ENCODE data around the gene ARHGEF37. TPM values are rescaled to one million over a fixed set of nuclear protein-coding genes. Genes with fewer than 3 reads are reported as not detected.

The ARHGEF37 gene
- total and polyA plus RNA-seq, 2 of the 8 experiments (the other 6 are each of a cell fraction or from before 2014, with no cell fraction given), result 0.21 to 0.48 TPM

DNA sequence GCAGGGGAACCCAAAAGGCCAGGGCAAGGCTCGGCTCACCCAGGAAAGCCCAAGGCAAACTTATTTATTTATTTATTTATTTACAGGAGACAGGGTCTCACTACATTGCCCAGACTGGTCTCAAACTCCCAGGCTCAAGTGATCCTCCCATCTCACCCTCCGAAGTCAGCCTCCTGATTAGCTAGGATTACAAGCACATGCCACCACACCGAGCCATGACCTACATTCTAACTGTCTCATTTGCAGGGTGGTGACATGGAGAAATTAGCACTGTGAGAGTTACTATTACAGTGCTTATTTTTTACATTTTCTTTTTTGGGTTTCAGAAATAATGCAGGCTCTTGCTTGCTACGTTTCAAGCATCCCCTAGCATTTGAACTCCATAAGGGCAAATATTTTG lies 18.1 kb downstream of the ARHGEF37 start:
- H3K56ac ChIP-seq (replicated peaks; ENCODE audit: insufficient read length, low read depth, low read length), result no peak overlapping the region
- no peak overlapping the region for H3K18ac ChIP-seq (ENCODE audit: extremely low read depth, low read length)
- H3K4me3 ChIP-seq (ENCODE audit: extremely low read depth in 1 of 4, insufficient read depth in 2 of 4, low read depth in 3 of 4, low read length in 4 of 4), result no peak overlapping the region
- no peaks in the 10 kb centered on the region for H3K9me3 ChIP-seq (ENCODE audit: insufficient read depth in 2 of 2, low read depth in 1 of 2, low read length in 1 of 2)
- no peaks in the 10 kb centered on the region for H3K36me3 ChIP-seq (ENCODE audit: control insufficient read depth in 2 of 4, insufficient read depth in 4 of 4, low read length in 3 of 4)
- no peak overlapping the region for H2BK15ac ChIP-seq (ENCODE audit: low read length)
- H2BK20ac ChIP-seq (ENCODE audit: low read length), result no peak overlapping the region
- DNase-seq (ENCODE audit: low read depth in 1 of 2, low spot score in 2 of 2), result no peak
- ChIA-PET CTCF (ENCODE audit: partially characterized antibody) (interaction anchor here (1.0 to 3.8 kb wide), 10 partner anchors 10 to 235 kb away, joined by 3 to 19 read pairs (median 4); partner anchors contain the start of gene ARHGEF37), POLR2A (ENCODE audit: partially characterized antibody) (interaction anchor here (1.1 kb wide), 1 partner anchor 10 kb away, joined by 3 read pairs; no protein-coding TSS in a partner anchor)
- no peaks in the 10 kb centered on the region for H4K20me1 ChIP-seq (replicated peaks in 1 of 2; ENCODE audit: control insufficient read depth in 1 of 2, insufficient read depth in 2 of 2, low read length in 2 of 2)
- H2BK12ac ChIP-seq (ENCODE audit: low read depth, low read length), result no peak overlapping the region
- no peak overlapping the region for H3K14ac ChIP-seq (ENCODE audit: insufficient read length)
- no peaks in the 10 kb centered on the region; the same call in 1 of the 2 replicates for H3K23me2 ChIP-seq (ENCODE audit: low read depth, low read length)
- H3K79me2 ChIP-seq (ENCODE audit: control insufficient read depth in 1 of 2, insufficient read depth in 2 of 2, low read length in 2 of 2), result no peaks in the 10 kb centered on the region
- no peak overlapping the region for H2BK5ac ChIP-seq (ENCODE audit: low read depth, low read length)
- H3K4me2 ChIP-seq (ENCODE audit: insufficient read depth in 1 of 2, low read depth in 2 of 2, low read length in 2 of 2), result no peak overlapping the region
- no peak overlapping the region for H3K9ac ChIP-seq (replicated peaks in 1 of 4; ENCODE audit: extremely low read depth in 1 of 4, low read depth in 3 of 4, low read length in 3 of 4)
- FAIRE-seq, result no peak
- H3K79me1 ChIP-seq (ENCODE audit: low read depth, low read length), result no peaks in the 10 kb centered on the region
- H3K27ac ChIP-seq (ENCODE audit: low read depth, low read length), result no peak overlapping the region
- no peak overlapping the region for H3K23ac ChIP-seq (ENCODE audit: insufficient read length)
- no peak overlapping the region for H2AK5ac ChIP-seq (ENCODE audit: low read depth, low read length)
- no peak overlapping the region for H2AFZ ChIP-seq (ENCODE audit: low read length)
- no peak overlapping the region for H4K8ac ChIP-seq (ENCODE audit: extremely low read depth, insufficient read depth, low read length)
- H4K91ac ChIP-seq (replicated peaks; ENCODE audit: insufficient read length, low read length), result no peak overlapping the region
- no peaks in the 10 kb centered on the region for H3K27me3 ChIP-seq (replicated peaks in 1 of 4; ENCODE audit: control insufficient read depth in 3 of 4, extremely low read depth in 1 of 4, insufficient read depth in 3 of 4, low read length in 3 of 4)
- H3K4ac ChIP-seq (replicated peaks; ENCODE audit: insufficient read length, low read depth, low read length), result no peak overlapping the region
- TF ChIP-seq PHF8 (conservative IDR thresholded peaks at IDR 0.05; ENCODE audit: low read depth, low read length) (no peak), EP300 (IDR thresholded peaks at IDR 0.05; ENCODE audit: borderline replicate concordance in 1 of 2, low read depth in 2 of 2, low read length in 2 of 2) (no peak), KDM5A (IDR thresholded peaks at IDR 0.05; ENCODE audit: low read length) (no peak), POLR2A (IDR thresholded peaks at IDR 0.05; ENCODE audit: control extremely low read depth in 1 of 2, low read depth in 2 of 2, low read length in 2 of 2) (no peak), SP2 (IDR thresholded peaks at IDR 0.05; ENCODE audit: low read length) (no peak), FOSL1 (IDR thresholded peaks at IDR 0.05; ENCODE audit: insufficient read depth, low read depth, low read length) (no peak), NRF1 (IDR thresholded peaks at IDR 0.05; ENCODE audit: low read depth, low read length) (no peak), RFX5 (IDR thresholded peaks at IDR 0.05; ENCODE audit: borderline replicate concordance, low read depth, low read length) (no peak)
- TF ChIP-seq, protein P1, sequence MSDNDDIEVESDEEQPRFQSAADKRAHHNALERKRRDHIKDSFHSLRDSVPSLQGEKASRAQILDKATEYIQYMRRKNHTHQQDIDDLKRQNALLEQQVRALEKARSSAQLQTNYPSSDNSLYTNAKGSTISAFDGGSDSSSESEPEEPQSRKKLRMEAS (IDR thresholded peaks at IDR 0.05), result no peak
- peaks cover 0 to 3% (median 0%) of the 10 kb centered on the region in 4 experiments; a peak in 2 of 7 replicates for H3K4me1 ChIP-seq (replicated peaks in 1 of 4; ENCODE audit: control insufficient read depth in 3 of 4, insufficient read depth in 4 of 4, low read length in 3 of 4)
- WGBS, 2 experiments (ENCODE audit: extremely low coverage in 1 of 2, insufficient coverage in 1 of 2, insufficient read length in 1 of 2, insufficient replicate concordance in 2 of 2, low coverage in 1 of 2, low lambda C conversion rate in 2 of 2, missing lambda C conversion rate in 1 of 2), result 87% methylated on average over 4 of the region's 4 CpGs; no CpG with 5 or more reads in 1 of the 2 experiments
- no peak overlapping the region for H4K5ac ChIP-seq (ENCODE audit: insufficient read length, low read depth, low read length)
- no peak overlapping the region for H2BK120ac ChIP-seq (replicated peaks; ENCODE audit: low read depth, low read length)
